ENCODE measurements around the gene LCE1C.

DNA sequence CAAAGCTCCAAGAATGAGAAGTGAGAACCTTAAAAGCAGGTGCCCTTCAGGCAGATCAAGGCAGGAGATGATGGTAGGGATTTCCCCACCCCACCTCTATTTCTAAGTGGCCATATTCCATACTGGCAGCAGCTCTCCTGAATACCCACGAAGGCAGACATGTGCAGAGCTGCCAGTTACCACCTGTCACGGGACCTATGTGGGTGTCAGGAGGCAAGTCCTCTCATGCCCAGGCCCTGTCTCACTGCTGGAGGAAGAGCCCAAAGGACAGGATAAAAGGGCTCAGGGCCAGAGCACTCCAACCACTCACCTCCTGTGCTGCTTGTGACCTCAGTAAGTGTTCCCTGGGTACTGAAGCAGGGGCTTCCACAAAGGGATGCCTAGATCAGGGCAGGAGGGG lies 4.6 kb upstream of the LCE1C start:
- TF ChIP-seq, protein P1, sequence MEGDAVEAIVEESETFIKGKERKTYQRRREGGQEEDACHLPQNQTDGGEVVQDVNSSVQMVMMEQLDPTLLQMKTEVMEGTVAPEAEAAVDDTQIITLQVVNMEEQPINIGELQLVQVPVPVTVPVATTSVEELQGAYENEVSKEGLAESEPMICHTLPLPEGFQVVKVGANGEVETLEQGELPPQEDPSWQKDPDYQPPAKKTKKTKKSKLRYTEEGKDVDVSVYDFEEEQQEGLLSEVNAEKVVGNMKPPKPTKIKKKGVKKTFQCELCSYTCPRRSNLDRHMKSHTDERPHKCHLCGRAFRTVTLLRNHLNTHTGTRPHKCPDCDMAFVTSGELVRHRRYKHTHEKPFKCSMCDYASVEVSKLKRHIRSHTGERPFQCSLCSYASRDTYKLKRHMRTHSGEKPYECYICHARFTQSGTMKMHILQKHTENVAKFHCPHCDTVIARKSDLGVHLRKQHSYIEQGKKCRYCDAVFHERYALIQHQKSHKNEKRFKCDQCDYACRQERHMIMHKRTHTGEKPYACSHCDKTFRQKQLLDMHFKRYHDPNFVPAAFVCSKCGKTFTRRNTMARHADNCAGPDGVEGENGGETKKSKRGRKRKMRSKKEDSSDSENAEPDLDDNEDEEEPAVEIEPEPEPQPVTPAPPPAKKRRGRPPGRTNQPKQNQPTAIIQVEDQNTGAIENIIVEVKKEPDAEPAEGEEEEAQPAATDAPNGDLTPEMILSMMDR (IDR thresholded peaks at IDR 0.05) = no peak
- no peak for TF ChIP-seq POLR2AphosphoS5 (IDR thresholded peaks at IDR 0.05; ENCODE audit: low read depth, low read length)
- TF ChIP-seq, protein P2, sequence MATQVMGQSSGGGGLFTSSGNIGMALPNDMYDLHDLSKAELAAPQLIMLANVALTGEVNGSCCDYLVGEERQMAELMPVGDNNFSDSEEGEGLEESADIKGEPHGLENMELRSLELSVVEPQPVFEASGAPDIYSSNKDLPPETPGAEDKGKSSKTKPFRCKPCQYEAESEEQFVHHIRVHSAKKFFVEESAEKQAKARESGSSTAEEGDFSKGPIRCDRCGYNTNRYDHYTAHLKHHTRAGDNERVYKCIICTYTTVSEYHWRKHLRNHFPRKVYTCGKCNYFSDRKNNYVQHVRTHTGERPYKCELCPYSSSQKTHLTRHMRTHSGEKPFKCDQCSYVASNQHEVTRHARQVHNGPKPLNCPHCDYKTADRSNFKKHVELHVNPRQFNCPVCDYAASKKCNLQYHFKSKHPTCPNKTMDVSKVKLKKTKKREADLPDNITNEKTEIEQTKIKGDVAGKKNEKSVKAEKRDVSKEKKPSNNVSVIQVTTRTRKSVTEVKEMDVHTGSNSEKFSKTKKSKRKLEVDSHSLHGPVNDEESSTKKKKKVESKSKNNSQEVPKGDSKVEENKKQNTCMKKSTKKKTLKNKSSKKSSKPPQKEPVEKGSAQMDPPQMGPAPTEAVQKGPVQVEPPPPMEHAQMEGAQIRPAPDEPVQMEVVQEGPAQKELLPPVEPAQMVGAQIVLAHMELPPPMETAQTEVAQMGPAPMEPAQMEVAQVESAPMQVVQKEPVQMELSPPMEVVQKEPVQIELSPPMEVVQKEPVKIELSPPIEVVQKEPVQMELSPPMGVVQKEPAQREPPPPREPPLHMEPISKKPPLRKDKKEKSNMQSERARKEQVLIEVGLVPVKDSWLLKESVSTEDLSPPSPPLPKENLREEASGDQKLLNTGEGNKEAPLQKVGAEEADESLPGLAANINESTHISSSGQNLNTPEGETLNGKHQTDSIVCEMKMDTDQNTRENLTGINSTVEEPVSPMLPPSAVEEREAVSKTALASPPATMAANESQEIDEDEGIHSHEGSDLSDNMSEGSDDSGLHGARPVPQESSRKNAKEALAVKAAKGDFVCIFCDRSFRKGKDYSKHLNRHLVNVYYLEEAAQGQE (IDR thresholded peaks at IDR 0.05; ENCODE audit: insufficient read depth in 1 of 2, low read depth in 2 of 2, low read length in 1 of 2) = no peak

Data from Panc1 (cell line).